HuH-7 (cell line): Measurements from ENCODE around the gene GOLGA8S.
A peak's percentile ranks its signal among the peaks of the same experiment; 100 is the strongest.
"Not testable (repeated sequence)": the region's sequence is repeated elsewhere in the genome, so short reads cannot be mapped to it uniquely, and the experiment has no call there.

ENCODE experiments used
- DNase-seq: peaks from one replicate; pipeline ENCODE4 v3.0.0; 2011; ENCODE audit warnings: low spot score

The GOLGA8S gene

GRCh38 chr15:23354448-23354847, at the start of gene GOLGA8S:
TSS of gene GOLGA8S (plus strand) at chr15:23354748. CDS start at chr15:23354810, 62 bp downstream.
- not testable (repeated sequence) for DNase-seq

GRCh38 chr15:23304805-23305204, 49.7 kb upstream of the GOLGA8S start:
- DNase-seq = peak; percentile 12

GRCh38 chr15:23305921-23306320, 48.6 kb upstream of the GOLGA8S start:
- DNase-seq = not testable (repeated sequence)

DNA sequence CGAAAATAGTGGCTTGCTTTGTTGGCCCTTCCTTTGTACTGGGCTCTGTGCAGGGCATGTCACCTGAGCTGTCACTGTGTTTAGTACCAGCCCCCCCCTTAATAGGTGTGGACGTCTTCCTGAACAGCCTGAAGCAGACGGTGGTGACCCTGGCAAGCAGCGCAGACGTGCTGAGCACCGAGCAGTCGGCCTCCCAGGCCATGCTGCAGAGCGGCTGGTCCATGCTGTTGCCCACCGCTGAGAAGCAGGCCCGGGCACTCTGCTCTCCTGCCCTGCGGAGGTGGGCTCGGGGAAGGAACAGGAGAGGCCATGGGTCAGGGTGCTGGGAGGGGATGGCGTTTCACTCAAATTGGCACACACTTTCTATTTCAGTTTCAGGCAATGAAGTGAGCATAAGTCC, 43.3 kb upstream of the GOLGA8S start:
- not testable (repeated sequence) for DNase-seq

DNA sequence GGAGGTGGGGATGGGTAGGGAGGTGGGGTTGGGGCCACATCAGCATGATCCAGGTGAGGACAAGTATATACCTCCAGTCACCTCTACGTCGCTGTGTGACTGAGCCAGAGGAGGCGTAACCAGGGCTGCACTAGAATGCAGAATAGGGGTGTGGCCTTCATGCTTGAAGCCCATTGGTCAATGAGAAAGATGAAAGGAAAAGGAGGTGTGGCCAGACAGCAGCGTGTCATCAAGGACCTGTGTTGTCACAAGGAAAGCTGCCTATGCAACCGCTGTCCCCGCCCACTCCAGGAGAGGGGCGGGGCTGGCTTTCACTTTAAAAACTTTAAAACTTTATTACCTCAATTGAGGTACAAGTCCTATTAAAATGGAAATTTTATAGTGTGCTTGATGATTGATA, 20.5 kb upstream of the GOLGA8S start, which contains the start of gene GOLGA6L26:
GOLGA6L26 (minus strand) TSS at position 101 of the 400 bp plus-strand sequence; CDS start at position 40, 61 bp downstream.
- not testable (repeated sequence) for DNase-seq

- not testable (repeated sequence) for DNase-seq
Measured at GRCh38 chr15:23362622-23363021, 8.1 kb downstream of the GOLGA8S start.

GRCh38 chr15:23364261-23364660, 9.7 kb downstream of the GOLGA8S start:
- DNase-seq = not testable (repeated sequence)

GRCh38 chr15:23370578-23370977, 16.0 kb downstream of the GOLGA8S start:
- DNase-seq = no peak

DNA sequence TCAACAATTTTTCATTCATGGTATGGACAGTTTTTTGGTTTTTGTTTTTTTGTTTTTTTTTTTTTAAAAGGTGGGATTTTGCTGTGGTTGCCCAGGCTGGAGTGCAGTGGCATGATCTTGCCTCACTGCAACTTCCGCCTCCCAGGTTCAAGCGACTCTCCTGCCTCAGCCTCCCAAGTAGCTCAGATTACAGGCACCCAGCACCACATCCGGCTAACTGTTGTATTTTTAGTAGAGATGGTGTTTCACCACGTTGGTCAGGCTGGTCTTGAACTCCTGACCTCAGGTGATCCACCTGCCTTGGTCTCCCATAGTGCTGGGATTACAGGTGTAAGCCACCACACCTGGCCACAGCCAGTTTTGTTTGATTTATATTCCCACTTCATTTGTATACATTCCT, 16.6 kb downstream of the GOLGA8S start:
- DNase-seq = not testable (repeated sequence)

GRCh38 chr15:23371868-23372267, 17.3 kb downstream of the GOLGA8S start:
- DNase-seq = not testable (repeated sequence)

DNA sequence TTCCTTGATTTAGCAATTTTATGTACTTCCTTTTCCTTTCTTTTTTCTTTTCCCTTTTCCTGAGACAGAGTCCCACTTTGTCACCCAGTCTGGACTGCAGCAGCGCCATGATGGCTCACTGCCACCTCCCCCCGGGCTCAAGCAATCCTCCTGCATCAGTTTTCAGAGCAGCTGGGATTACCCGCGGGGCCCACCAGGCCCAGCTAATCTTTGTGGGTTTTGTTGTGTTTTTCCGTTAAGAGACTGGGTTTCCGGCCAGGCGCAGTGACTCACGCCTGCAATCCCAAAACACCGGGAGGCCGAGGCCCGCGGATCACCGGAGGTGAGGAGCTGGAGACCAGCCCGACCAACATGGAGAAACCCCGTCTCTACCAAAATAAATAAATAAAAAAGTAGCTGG, 17.7 kb downstream of the GOLGA8S start:
- no peak for DNase-seq

- DNase-seq = not testable (repeated sequence)
Measured at GRCh38 chr15:23372891-23373600, 18.5 kb downstream of the GOLGA8S start.

GRCh38 chr15:23374226-23374625, 19.7 kb downstream of the GOLGA8S start:
- DNase-seq = not testable (repeated sequence)

- not testable (repeated sequence) for DNase-seq
Measured at GRCh38 chr15:23378946-23379345, 24.4 kb downstream of the GOLGA8S start.

- not testable (repeated sequence) for DNase-seq
Measured at GRCh38 chr15:23380700-23381099, 26.2 kb downstream of the GOLGA8S start.

DNA sequence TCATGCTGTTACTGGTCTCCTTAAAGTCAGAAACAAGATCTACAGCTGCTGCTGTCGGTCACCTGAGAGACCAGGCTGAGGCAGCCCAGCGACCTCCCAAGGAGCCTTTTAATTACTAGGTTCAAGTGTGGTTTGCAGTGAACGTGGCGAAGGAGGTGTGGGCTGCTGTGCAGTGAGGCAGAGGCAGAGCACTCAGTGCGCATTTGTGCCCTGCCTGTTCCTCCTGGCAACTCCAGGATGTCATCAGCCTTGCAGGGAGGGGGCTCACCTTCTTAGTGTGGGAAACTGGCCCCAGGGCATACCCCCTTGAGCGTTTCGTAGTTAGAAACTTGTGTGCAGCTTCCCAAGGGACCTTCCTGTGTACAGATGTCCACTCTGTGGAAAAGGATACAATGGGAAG, 26.6 kb downstream of the GOLGA8S start:
- not testable (repeated sequence) for DNase-seq

DNA sequence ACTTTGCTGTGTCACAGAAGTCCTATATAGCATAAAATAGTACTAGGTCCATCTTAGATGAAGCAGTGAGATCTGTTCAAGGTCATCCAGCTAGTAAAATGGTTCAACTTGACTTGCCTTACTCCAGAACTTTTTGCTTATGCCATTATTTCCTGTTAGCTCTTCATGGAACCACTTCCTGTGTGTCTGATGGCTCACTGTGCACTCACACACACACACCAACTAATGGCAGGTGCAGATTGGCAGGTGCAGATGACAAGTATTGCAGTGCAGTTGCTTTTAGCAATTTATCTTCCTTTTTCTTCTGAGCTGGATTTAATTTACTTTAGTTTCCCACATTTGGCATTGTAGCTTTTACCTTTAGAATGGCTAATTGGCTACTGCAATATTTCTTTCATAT, 29.8 kb downstream of the GOLGA8S start:
- DNase-seq = no peak

GRCh38 chr15:23385886-23386430, 31.4 kb downstream of the GOLGA8S start:
- no peak for DNase-seq

DNA sequence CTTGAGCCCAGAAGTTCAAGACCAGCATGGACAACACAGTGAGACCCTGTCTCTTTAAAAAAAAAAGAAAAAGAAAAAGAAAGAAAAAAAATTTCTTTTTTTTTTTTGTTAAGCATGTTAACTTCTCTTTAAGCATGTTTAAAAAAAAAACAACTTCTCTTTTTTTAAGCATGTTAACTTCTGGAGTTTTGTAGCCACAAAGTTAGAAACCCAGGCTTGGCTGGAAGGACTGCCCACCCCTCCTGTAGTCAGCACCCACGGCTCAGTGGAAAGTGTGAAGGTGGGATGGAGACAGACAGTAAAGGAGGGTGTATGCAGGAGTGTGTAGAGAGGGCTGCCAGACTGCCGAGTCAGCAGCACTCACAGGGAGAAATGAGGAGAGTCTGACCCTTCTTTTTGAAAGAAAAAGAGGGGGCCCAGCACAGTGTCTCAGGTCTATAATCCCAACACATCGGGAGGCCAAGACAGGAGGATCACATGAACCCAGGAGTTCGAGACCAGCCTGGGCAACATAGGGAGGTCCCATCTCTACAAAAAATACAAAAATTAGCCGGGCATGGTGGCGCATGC, 33.2 kb downstream of the GOLGA8S start:
- DNase-seq = no peak

DNA sequence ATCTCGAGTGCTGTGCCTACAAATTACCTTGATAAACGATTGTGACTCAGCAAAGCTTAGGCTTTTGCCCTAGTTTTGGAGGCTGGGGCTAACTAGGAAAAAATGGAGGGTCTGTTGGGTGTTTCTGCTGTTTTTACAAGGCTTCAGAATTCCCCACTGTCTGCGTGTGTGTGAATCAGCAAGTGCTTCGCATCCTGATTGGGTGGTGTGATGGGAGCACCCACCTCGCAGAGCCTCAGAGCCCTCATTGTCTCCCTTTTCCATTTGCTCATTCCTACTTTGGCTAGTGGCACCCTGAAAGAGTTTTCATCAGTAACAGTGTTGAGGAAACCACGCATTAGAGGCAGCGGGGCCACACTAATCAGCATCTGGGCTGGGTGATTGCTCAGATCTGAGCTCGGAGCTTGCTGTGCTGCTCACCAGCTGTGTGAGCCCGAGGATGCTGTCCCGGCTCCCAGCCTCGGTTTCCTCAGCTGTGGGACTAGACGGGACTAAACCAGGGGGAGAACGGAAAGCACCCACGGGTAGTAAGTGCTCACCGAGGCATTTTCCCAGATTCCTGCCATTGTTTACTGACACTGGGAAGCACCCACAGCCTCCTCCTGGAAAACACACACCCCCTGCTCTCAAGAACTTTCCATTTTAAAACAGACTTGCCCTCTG, 40.6 kb downstream of the GOLGA8S start:
- no peak for DNase-seq

DNA sequence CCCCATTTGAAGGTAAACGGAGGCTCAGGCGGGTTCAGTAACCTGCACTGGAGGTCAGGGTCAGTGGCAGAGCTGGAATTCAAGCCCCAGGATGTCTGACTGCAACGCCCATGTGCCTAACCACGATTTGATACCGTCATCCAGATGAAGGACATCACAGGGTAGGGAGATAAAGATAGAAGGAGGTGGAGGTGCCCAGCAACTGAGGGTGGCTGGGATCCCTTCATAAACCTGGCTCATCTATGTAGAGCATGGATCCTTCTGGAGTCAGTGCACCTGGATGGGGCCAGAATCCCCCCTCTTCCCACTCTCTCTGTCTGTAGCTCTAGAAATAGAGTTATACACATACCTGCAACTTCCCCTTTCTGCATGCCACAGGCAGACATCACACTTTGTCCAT, 41.3 kb downstream of the GOLGA8S start:
- no peak for DNase-seq

DNA sequence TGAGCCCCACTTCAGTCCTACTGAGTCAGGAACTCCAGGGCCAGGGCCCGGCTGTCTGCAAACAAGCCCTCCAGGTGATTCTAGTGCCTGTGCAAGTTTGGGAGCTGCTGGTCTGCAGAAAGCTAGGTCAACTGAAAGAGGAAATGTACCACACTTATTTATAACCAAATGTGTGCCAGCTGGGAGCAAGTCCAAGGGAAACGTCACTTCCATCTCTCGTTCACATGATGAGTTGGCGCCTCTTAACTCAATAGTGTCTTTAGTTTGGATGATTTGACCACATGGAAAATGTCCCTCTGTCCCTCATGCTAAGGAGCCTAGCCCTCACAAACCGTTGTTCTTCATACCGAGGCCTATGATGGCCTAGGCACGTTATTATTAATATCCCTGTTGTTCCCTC, 43.2 kb downstream of the GOLGA8S start:
- no peak for DNase-seq

- DNase-seq = not testable (repeated sequence)
Measured at GRCh38 chr15:23398357-23398756, 43.8 kb downstream of the GOLGA8S start.
